Ishikawa (cell line): Measurements from ENCODE around the gene WFDC1.

ENCODE experiments used
- CEBPB ChIP-seq: IDR thresholded peaks from 2 replicates; pipeline ENCODE4 v1.6.1; 2012
- CREB1 ChIP-seq: IDR thresholded peaks from 2 replicates; pipeline ENCODE4 v1.6.1; 2012; ENCODE audit warnings: low read depth
- EGR1 ChIP-seq: IDR thresholded peaks from 2 replicates; pipeline ENCODE4 v1.6.1; 2012
- EP300 ChIP-seq: IDR thresholded peaks from 2 replicates; pipeline ENCODE4 v1.6.1; 2012; ENCODE audit warnings: borderline replicate concordance
- FOXM1 ChIP-seq: IDR thresholded peaks from 2 replicates; pipeline ENCODE4 v1.6.1; 2012; ENCODE audit warnings: low read depth, borderline replicate concordance
- NFIC ChIP-seq: IDR thresholded peaks from 2 replicates; pipeline ENCODE4 v1.6.1; 2012
- RAD21 ChIP-seq: IDR thresholded peaks from 2 replicates; pipeline ENCODE4 v1.6.1; 2012; ENCODE audit warnings: low read depth
- REST ChIP-seq: IDR thresholded peaks from 2 replicates; pipeline ENCODE4 v1.6.1; 2012; ENCODE audit warnings: low read depth, mild to moderate bottlenecking
- TAF1 ChIP-seq: IDR thresholded peaks from 2 replicates; pipeline ENCODE4 v1.6.1; 2012; ENCODE audit warnings: low read depth, mild to moderate bottlenecking
- TCF12 ChIP-seq: IDR thresholded peaks from 2 replicates; pipeline ENCODE4 v1.6.1; 2012; ENCODE audit warnings: low read depth
- TEAD4 ChIP-seq: IDR thresholded peaks from 2 replicates; pipeline ENCODE4 v1.6.1; 2012
- USF1 ChIP-seq: IDR thresholded peaks from 2 replicates; pipeline ENCODE4 v1.6.1; 2012
- YY1 ChIP-seq: IDR thresholded peaks from 2 replicates; pipeline ENCODE4 v1.6.1; 2012; ENCODE audit warnings: low read depth
- ZBTB7A ChIP-seq: IDR thresholded peaks from 2 replicates; pipeline ENCODE4 v1.6.1; 2012; ENCODE audit warnings: low read depth
- TF ChIP-seq, protein P1 (sequence below): IDR thresholded peaks from 2 replicates; pipeline ENCODE4 v1.6.1; 2012

WFDC1 gene

DNA sequence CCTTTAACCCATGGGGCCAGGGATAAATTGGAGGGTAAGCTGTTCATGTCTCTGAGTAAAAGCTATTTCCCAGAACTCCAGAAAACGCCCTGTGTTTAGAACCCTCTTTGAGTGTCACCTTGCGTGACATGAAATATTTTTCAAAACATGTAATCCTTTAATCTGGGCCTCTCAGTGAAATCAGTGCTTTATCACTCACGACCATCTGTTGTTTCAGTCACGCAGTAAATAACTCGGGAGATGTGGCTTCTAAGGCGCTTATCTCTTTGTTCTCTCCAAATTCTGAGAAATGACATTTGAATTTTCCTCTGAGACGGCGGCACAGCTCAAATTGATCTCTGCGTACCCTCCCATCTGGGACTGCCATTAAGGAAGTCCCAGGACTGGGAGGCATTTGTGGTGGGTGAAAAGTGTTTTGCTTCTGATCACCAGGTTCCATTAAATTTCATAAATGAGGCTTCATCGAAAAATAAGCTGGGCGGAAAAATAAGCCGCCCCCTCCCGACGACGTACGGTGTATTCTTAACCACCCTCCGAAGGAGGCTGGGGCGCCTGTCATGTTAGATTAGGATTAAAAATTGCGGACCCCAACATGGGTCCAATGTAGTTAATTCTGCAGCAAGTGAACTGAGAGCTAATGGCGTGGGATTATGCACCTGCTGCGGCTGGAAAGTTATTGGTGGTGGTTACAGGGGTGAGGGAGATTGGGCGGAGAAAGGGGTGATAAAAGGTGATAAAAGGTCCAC, 12.7 kb downstream of the WFDC1 start:
- no peak for TF ChIP-seq TCF12
- TF ChIP-seq TEAD4, result no peak
- TF ChIP-seq ZBTB7A, result no peak

DNA sequence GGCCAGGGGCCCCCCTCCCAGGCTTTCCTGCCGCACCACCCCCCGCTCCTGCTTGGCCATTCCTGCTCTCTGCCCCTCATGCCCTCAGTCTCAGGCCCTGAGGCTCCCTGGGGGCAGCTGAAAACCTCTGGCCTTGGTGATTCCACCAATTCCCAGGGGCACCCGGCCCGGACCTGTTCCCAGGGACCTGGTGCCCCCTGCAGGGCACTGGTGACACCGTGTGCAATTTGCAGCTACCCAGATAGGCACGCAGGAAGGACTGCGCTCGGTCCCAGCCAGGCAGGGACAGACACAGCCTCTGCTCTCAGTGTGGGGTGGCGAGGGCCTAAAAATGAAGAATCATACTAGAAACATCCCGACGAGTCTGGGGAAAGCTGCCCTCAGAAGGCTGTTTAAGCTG, 13.4 kb downstream of the WFDC1 start:
- no peak for TF ChIP-seq NFIC
- peak; percentile 78 for TF ChIP-seq RAD21

DNA sequence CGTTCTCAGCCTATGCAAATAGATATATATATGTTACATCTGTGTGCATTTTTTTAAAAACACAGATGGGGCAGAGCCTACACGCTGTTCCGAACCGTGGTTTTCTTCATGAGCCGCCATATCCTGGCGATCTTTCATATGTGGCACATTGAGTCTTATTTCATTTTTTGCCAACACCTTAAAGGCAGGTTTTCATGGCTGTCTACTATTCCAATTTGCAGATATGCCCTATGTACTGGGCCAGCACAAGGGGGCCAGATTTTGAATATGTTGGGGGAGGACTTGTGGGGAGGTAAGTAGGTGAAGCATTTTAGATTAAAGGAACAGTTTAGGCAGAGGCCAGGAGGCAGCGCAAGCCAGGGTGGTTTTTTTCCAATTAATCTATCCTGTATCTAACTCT, 16.0 kb downstream of the WFDC1 start:
- TF ChIP-seq TEAD4 (no peak), NFIC (no peak), TCF12 (no peak), EP300 (no peak), USF1 (no peak), FOXM1 (no peak), EGR1 (no peak), ZBTB7A (no peak), YY1 (no peak), REST (no peak), TAF1 (no peak)
- TF ChIP-seq, protein P1, sequence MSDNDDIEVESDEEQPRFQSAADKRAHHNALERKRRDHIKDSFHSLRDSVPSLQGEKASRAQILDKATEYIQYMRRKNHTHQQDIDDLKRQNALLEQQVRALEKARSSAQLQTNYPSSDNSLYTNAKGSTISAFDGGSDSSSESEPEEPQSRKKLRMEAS, result no peak

DNA sequence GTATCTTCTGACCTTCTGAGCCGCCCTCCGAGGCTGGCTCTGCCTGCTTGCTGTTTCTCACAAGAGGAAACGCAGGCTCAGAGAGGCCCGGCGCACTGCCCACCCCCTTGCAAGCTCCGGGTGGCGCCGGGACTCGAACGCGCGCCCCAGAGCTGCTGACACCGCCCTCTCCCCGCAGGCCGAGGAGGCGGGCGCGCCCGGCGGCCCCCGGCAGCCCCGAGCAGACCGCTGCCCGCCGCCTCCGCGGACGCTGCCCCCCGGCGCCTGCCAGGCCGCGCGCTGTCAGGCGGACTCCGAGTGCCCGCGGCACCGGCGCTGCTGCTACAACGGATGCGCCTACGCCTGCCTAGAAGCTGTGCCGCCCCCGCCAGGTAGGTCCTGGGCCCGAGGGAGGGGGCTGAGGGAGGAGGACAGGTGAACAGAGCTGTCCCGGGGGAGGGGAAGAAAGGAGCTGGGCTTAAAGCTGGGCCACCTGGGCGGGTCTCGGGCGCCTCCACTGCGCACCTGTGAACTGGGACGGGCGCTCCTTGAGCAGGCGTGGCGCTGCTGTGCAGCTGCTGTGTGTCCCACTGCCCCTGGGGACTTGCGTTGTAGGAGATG, 18.2 kb downstream of the WFDC1 start:
- no peak for TF ChIP-seq ZBTB7A
- TF ChIP-seq CREB1, result no peak
- TF ChIP-seq TEAD4, result no peak
- TF ChIP-seq YY1, result no peak
- TF ChIP-seq EP300, result no peak
- TF ChIP-seq, protein P1, result no peak
- no peak for TF ChIP-seq RAD21
- no peak for TF ChIP-seq CEBPB
- no peak for TF ChIP-seq FOXM1
- TF ChIP-seq NFIC, result no peak
- TF ChIP-seq TAF1, result no peak
- TF ChIP-seq EGR1, result no peak
- no peak for TF ChIP-seq USF1
- no peak for TF ChIP-seq REST

DNA sequence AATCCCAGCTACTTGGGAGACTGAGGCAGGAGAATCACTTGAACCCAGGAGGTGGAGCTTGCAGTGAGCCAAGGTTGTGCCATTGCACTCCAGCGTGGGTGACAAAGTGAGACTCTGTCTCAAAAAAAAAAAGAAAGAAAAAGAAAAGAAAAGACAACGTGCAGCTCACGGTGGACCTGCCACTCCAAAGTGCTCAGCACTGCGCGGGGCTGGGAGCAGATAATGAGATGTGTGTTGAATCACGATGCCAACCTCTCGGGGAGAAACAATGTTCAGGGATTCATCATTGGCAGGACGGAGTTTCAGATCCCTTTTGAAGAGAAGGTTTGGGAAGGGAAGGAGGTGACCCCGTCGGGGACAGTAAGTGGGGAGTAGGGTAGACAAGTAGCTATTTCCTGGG, 19.2 kb downstream of the WFDC1 start:
- no peak for TF ChIP-seq TCF12
- TF ChIP-seq ZBTB7A, result no peak
- TF ChIP-seq EGR1, result no peak
- TF ChIP-seq YY1, result no peak
- TF ChIP-seq CREB1, result no peak
- TF ChIP-seq FOXM1, result no peak
- no peak for TF ChIP-seq USF1
- TF ChIP-seq NFIC, result no peak
- TF ChIP-seq, protein P1, result no peak
- TF ChIP-seq TEAD4, result no peak
- TF ChIP-seq EP300, result no peak
- no peak for TF ChIP-seq CEBPB
- no peak for TF ChIP-seq RAD21
- no peak for TF ChIP-seq REST
- no peak for TF ChIP-seq TAF1
